Measurements from ENCODE around the gene IQUB. TPM values are rescaled to one million over a fixed set of nuclear protein-coding genes. Genes with fewer than 3 reads are reported as not detected.
"Not testable (repeated sequence)": the region's sequence is repeated elsewhere in the genome, so short reads cannot be mapped to it uniquely, and the experiment has no call there.

IQUB gene
- total RNA-seq, 1 donor from 2014 or later: 0.72 TPM

GRCh38 chr7:123424463-123424862 is 109.9 kb downstream of the IQUB start:
- Mint-ChIP-seq H3K27ac (no peak overlapping the region), H3K27me3 (ENCODE audit: low read depth) (no peaks in the 10 kb centered on the region), H3K9me3 (peaks cover 47% of the 10 kb centered on the region), H3K4me1 (no peaks in the 10 kb centered on the region), H3K4me3 (no peak overlapping the region), H3K36me3 (peaks cover 2% of the 10 kb centered on the region)
- no peak for TF ChIP-seq CTCF (IDR thresholded peaks at IDR 0.05; ENCODE audit: unreplicated experiment)
- DNase-seq (ENCODE audit: low spot score in 2 of 2, unreplicated experiment in 2 of 2): no peak

DNA sequence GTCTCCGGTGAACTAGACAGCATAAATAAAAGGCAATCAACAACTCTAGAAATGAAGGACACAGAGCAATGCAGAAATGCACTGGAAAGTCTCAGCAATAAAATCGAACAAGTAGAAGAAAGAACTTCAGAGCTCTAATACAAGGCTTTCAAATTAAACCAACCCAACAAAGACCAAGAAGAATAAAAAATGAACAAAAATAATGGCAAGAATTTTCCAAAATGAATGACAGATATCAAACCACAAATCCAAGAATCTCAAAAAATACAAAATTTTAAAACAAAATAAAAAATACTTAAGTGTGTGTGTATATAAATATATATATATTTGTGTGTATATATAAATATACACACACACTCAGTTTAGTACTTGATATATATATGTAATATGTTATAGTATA is 110.8 kb downstream of the IQUB start:
- no peak overlapping the region for H3K27ac Mint-ChIP-seq
- no peak for TF ChIP-seq CTCF (IDR thresholded peaks at IDR 0.05; ENCODE audit: unreplicated experiment)
- H3K27me3 Mint-ChIP-seq (ENCODE audit: low read depth): no peaks in the 10 kb centered on the region
- no peak for DNase-seq (ENCODE audit: low spot score in 2 of 2, unreplicated experiment in 2 of 2)
- H3K4me3 Mint-ChIP-seq: no peak overlapping the region
- peaks cover 2% of the 10 kb centered on the region for H3K36me3 Mint-ChIP-seq
- no peaks in the 10 kb centered on the region for H3K4me1 Mint-ChIP-seq
- H3K9me3 Mint-ChIP-seq: peaks cover 54% of the 10 kb centered on the region

GRCh38 chr7:123417580-123417979 is 116.8 kb downstream of the IQUB start:
- Mint-ChIP-seq H3K27ac (no peak overlapping the region), H3K27me3 (ENCODE audit: low read depth) (no peaks in the 10 kb centered on the region), H3K9me3 (peaks cover 48% of the 10 kb centered on the region)

GRCh38 chr7:123415625-123416024 is 118.8 kb downstream of the IQUB start:
- peaks cover 7% of the 10 kb centered on the region for H3K4me1 Mint-ChIP-seq
- no peak for DNase-seq (ENCODE audit: low spot score in 2 of 2, unreplicated experiment in 2 of 2)
- H3K4me3 Mint-ChIP-seq: no peak overlapping the region
- TF ChIP-seq CTCF (IDR thresholded peaks at IDR 0.05; ENCODE audit: unreplicated experiment): no peak
- H3K36me3 Mint-ChIP-seq: peaks cover 4% of the 10 kb centered on the region
- H3K27ac Mint-ChIP-seq: no peak overlapping the region
- peaks cover 36% of the 10 kb centered on the region for H3K9me3 Mint-ChIP-seq
- no peaks in the 10 kb centered on the region for H3K27me3 Mint-ChIP-seq (ENCODE audit: low read depth)

More at GRCh38 chr7:123417580-123417979, 116.8 kb downstream of the IQUB start:
- no peak overlapping the region for H3K4me3 Mint-ChIP-seq
- no peak for TF ChIP-seq CTCF (IDR thresholded peaks at IDR 0.05; ENCODE audit: unreplicated experiment)
- peaks cover 4% of the 10 kb centered on the region for H3K36me3 Mint-ChIP-seq
- no peaks in the 10 kb centered on the region for H3K4me1 Mint-ChIP-seq
- DNase-seq (ENCODE audit: low spot score in 2 of 2, unreplicated experiment in 2 of 2): no peak

GRCh38 chr7:123410273-123410904 is 124.0 kb downstream of the IQUB start:
- H3K27ac Mint-ChIP-seq: peak overlapping the region; percentile 90
- no peak for DNase-seq (ENCODE audit: low spot score in 2 of 2, unreplicated experiment in 2 of 2)
- no peaks in the 10 kb centered on the region for H3K27me3 Mint-ChIP-seq (ENCODE audit: low read depth)
- H3K4me3 Mint-ChIP-seq: no peak overlapping the region
- no peak for TF ChIP-seq CTCF (IDR thresholded peaks at IDR 0.05; ENCODE audit: unreplicated experiment)
- peaks cover 3% of the 10 kb centered on the region for H3K9me3 Mint-ChIP-seq
- peaks cover 17% of the 10 kb centered on the region for H3K4me1 Mint-ChIP-seq
- H3K36me3 Mint-ChIP-seq: no peaks in the 10 kb centered on the region

DNA sequence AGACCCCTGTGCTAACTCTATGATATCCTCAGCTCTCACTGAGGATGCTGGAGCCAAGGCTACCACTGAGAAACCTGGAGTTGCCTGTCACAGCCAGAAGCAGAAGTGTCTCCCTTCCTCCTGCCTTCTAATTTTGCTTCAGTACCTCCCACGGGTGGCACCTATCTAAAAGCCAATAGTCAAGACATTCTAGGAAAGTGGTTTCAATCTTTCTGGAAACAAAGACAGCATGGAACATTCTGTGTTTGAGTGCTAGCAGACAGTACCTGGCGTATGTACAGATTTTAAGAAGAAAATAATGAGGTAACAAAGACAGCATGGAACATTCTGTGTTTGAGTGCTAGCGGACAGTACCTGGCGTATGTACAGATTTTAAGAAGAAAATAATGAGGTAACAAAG is 126.4 kb downstream of the IQUB start:
- H3K27me3 Mint-ChIP-seq (ENCODE audit: low read depth); H3K36me3 Mint-ChIP-seq; DNase-seq (ENCODE audit: low spot score in 2 of 2, unreplicated experiment in 2 of 2); H3K9me3 Mint-ChIP-seq; H3K27ac Mint-ChIP-seq; H3K4me3 Mint-ChIP-seq: not testable (repeated sequence)
- H3K4me1 Mint-ChIP-seq: peaks cover 17% of the 10 kb centered on the region

Other genes starting within 250 kb of the IQUB start
- 71.8 to 78.2 TPM (median 72.9 TPM) in 3 replicates for gene NDUFA5, start 23.2 kb upstream of the IQUB start, total RNA-seq
- gene ASB15, start 67.2 kb upstream of the IQUB start, total RNA-seq: not detected in 3 replicates
- not detected in 3 replicates for gene LMOD2, start 121.3 kb upstream of the IQUB start, total RNA-seq
- gene WASL, start 214.4 kb upstream of the IQUB start, total RNA-seq: 34.8 to 35.7 TPM (median 35.0 TPM) in 3 replicates

Data from mesothelial cell of epicardium (in vitro differentiated cells).